Measurements from ENCODE around the gene TSC2.

TSC2 gene

GRCh38 chr16:2043667-2044451, 3.9 kb upstream of the TSC2 start:
- no peak for DNase-seq (ENCODE audit: low read depth)

- no peak for DNase-seq (ENCODE audit: low read depth)
Measured at GRCh38 chr16:2044541-2044940, 3.2 kb upstream of the TSC2 start.

- no peak for DNase-seq (ENCODE audit: low read depth)
Measured at GRCh38 chr16:2045965-2046892, 1.6 kb upstream of the TSC2 start.

- no peak for DNase-seq (ENCODE audit: low read depth)
Measured at GRCh38 chr16:2046893-2047329, 874 bp upstream of the TSC2 start.

- no peak for DNase-seq (ENCODE audit: low read depth)
Measured at GRCh38 chr16:2048116-2048543, 345 bp downstream of the TSC2 start.

- DNase-seq (ENCODE audit: low read depth) = no peak
Measured at GRCh38 chr16:2053211-2053610, 5.4 kb downstream of the TSC2 start.

GRCh38 chr16:2053897-2054296, 6.1 kb downstream of the TSC2 start:
- DNase-seq (ENCODE audit: low read depth) = no peak

GRCh38 chr16:2054543-2055245, 6.9 kb downstream of the TSC2 start:
- DNase-seq (ENCODE audit: low read depth) = no peak

- DNase-seq (ENCODE audit: low read depth) = no peak
Measured at GRCh38 chr16:2056077-2056476, 8.3 kb downstream of the TSC2 start.

- no peak for DNase-seq (ENCODE audit: low read depth)
Measured at GRCh38 chr16:2056681-2057407, 9.1 kb downstream of the TSC2 start.

GRCh38 chr16:2057438-2057837, 9.7 kb downstream of the TSC2 start:
- no peak for DNase-seq (ENCODE audit: low read depth)

GRCh38 chr16:2058420-2058819, 10.6 kb downstream of the TSC2 start:
- DNase-seq (ENCODE audit: low read depth) = no peak

GRCh38 chr16:2058872-2059271, 11.1 kb downstream of the TSC2 start:
- DNase-seq (ENCODE audit: low read depth) = no peak

- no peak for DNase-seq (ENCODE audit: low read depth)
Measured at GRCh38 chr16:2060346-2060745, 12.6 kb downstream of the TSC2 start.

GRCh38 chr16:2061023-2061422, 13.2 kb downstream of the TSC2 start:
- no peak for DNase-seq (ENCODE audit: low read depth)

- no peak for DNase-seq (ENCODE audit: low read depth)
Measured at GRCh38 chr16:2061526-2061925, 13.7 kb downstream of the TSC2 start.

- DNase-seq (ENCODE audit: low read depth) = no peak
Measured at GRCh38 chr16:2062801-2063200, 15.0 kb downstream of the TSC2 start.

- DNase-seq (ENCODE audit: low read depth) = no peak
Measured at GRCh38 chr16:2063861-2064260, 16.1 kb downstream of the TSC2 start.

GRCh38 chr16:2064368-2064945, 16.7 kb downstream of the TSC2 start:
- no peak for DNase-seq (ENCODE audit: low read depth)

- DNase-seq (ENCODE audit: low read depth) = no peak
Measured at GRCh38 chr16:2066139-2066538, 18.4 kb downstream of the TSC2 start.
